DND-41 (cell line): ENCODE results near the gene RBM47.

ENCODE experiments used
- CTCF ChIP-seq: IDR thresholded peaks from 2 replicates; pipeline ENCODE4 v1.5.1; 2012; ENCODE audit warnings: borderline replicate concordance, low read length, moderate library complexity, mild to moderate bottlenecking; ENCODE audit not compliant: poor library complexity, severe bottlenecking; ENCODE audit errors: extremely low read depth
- EZH2 ChIP-seq: IDR thresholded peaks from 3 replicates; pipeline ENCODE4 v1.6.1; 2012; ENCODE audit warnings: borderline replicate concordance, low read depth, mild to moderate bottlenecking, moderate library complexity, low read length, inconsistent platforms; ENCODE audit not compliant: severe bottlenecking

GRCh38 chr4:40531636-40532023 is 98.0 kb downstream of the RBM47 start:
- TF ChIP-seq CTCF = no peak
- TF ChIP-seq EZH2 = no peak
